ENCODE results near the gene PSMB10.
A peak's percentile ranks its signal among the peaks of the same experiment; 100 is the strongest.

The PSMB10 gene

GRCh38 chr16:67897231-67897630, 39.4 kb downstream of the PSMB10 start:
- no peak for TF ChIP-seq CTCF (IDR thresholded peaks at IDR 0.05; ENCODE audit: insufficient read depth, low read depth, low read length, missing control alignments)
- no peak overlapping the region for H3K4me3 ChIP-seq (ENCODE audit: low read length)
- DNase-seq (ENCODE audit: low read depth): peak; percentile 22

GRCh38 chr16:67893743-67894399, 42.8 kb downstream of the PSMB10 start:
- peak; percentile 50 for DNase-seq (ENCODE audit: low read depth)
- TF ChIP-seq CTCF (IDR thresholded peaks at IDR 0.05; ENCODE audit: insufficient read depth, low read depth, low read length, missing control alignments): no peak
- H3K4me3 ChIP-seq (ENCODE audit: low read length): peak overlapping the region; percentile 88

GRCh38 chr16:67892899-67893742, 43.5 kb downstream of the PSMB10 start, which contains the start of gene PSKH1:
TSS of gene PSKH1 (plus strand) at chr16:67893254. CDS start at chr16:67908750, 15,496 bp downstream.
- TF ChIP-seq CTCF (IDR thresholded peaks at IDR 0.05; ENCODE audit: insufficient read depth, low read depth, low read length, missing control alignments): no peak
- H3K4me3 ChIP-seq (ENCODE audit: low read length): peak within 1 kb of the TSS; percentile 88
- DNase-seq (ENCODE audit: low read depth): peak; percentile 97

GRCh38 chr16:67892375-67892774, 44.3 kb downstream of the PSMB10 start:
- no peak for DNase-seq (ENCODE audit: low read depth)
- H3K4me3 ChIP-seq (ENCODE audit: low read length): peak overlapping the region; percentile 52
- TF ChIP-seq CTCF (IDR thresholded peaks at IDR 0.05; ENCODE audit: insufficient read depth, low read depth, low read length, missing control alignments): no peak

GRCh38 chr16:67888331-67888730, 48.3 kb downstream of the PSMB10 start:
- H3K4me3 ChIP-seq (ENCODE audit: low read length): no peak overlapping the region
- DNase-seq (ENCODE audit: low read depth): no peak
- no peak for TF ChIP-seq CTCF (IDR thresholded peaks at IDR 0.05; ENCODE audit: insufficient read depth, low read depth, low read length, missing control alignments)

GRCh38 chr16:67886387-67886786, 50.3 kb downstream of the PSMB10 start:
- TF ChIP-seq CTCF (IDR thresholded peaks at IDR 0.05; ENCODE audit: insufficient read depth, low read depth, low read length, missing control alignments): no peak
- no peak overlapping the region for H3K4me3 ChIP-seq (ENCODE audit: low read length)
- DNase-seq (ENCODE audit: low read depth): no peak

Measured in epithelial cell of esophagus (primary cell).